ENCODE measurements around the gene HS1BP3. TPM values are rescaled to one million over a fixed set of nuclear protein-coding genes. Genes with fewer than 3 reads are reported as not detected.

Gene HS1BP3
- polyA plus RNA-seq, 1 donor: 30.7 TPM

GRCh38 chr2:20574423-20574911 lies 76.4 kb downstream of the HS1BP3 start:
- no peak overlapping the region for H3K27ac ChIP-seq (ENCODE audit: low read length)
- WGBS (ENCODE audit: insufficient coverage, low lambda C conversion rate): no CpG with 5 or more reads among the region's 5 CpGs
- H3K4me1 ChIP-seq (ENCODE audit: control insufficient read depth, insufficient read depth, low read length): peaks cover 80% of the 10 kb centered on the region
- no peaks in the 10 kb centered on the region for H3K36me3 ChIP-seq (ENCODE audit: control insufficient read depth, insufficient read depth, low read length)
- no peaks in the 10 kb centered on the region for H3K9me3 ChIP-seq (ENCODE audit: control insufficient read depth, low read depth, low read length)
- H3K4me3 ChIP-seq (ENCODE audit: low read length): no peak overlapping the region
- no peaks in the 10 kb centered on the region for H3K27me3 ChIP-seq (ENCODE audit: control insufficient read depth, insufficient read depth, low read length)
- no peak for DNase-seq

- Histone ChIP-seq H3K4me1 (ENCODE audit: control insufficient read depth, insufficient read depth, low read length) (peaks cover 75% of the 10 kb centered on the region), H3K27me3 (ENCODE audit: control insufficient read depth, insufficient read depth, low read length) (no peaks in the 10 kb centered on the region), H3K27ac (ENCODE audit: low read length) (peak overlapping the region; percentile 60), H3K4me3 (ENCODE audit: low read length) (no peak overlapping the region), H3K9me3 (ENCODE audit: control insufficient read depth, low read depth, low read length) (no peaks in the 10 kb centered on the region), H3K36me3 (ENCODE audit: control insufficient read depth, insufficient read depth, low read length) (no peaks in the 10 kb centered on the region)
- DNase-seq: peak in 1 of 2 donors; percentile 49
- WGBS (ENCODE audit: insufficient coverage, low lambda C conversion rate): 88% methylated on average over 4 of the region's 10 CpGs
Measured at GRCh38 chr2:20573620-20574422, 77.1 kb downstream of the HS1BP3 start.

GRCh38 chr2:20572221-20572620 lies 78.7 kb downstream of the HS1BP3 start:
- H3K27ac ChIP-seq (ENCODE audit: low read length): peak overlapping the region; percentile 94
- DNase-seq: peak; percentile 82 to 88
- H3K4me3 ChIP-seq (ENCODE audit: low read length): no peak overlapping the region
- H3K9me3 ChIP-seq (ENCODE audit: control insufficient read depth, low read depth, low read length): no peaks in the 10 kb centered on the region
- H3K27me3 ChIP-seq (ENCODE audit: control insufficient read depth, insufficient read depth, low read length): no peaks in the 10 kb centered on the region
- peaks cover 59% of the 10 kb centered on the region for H3K4me1 ChIP-seq (ENCODE audit: control insufficient read depth, insufficient read depth, low read length)
- H3K36me3 ChIP-seq (ENCODE audit: control insufficient read depth, insufficient read depth, low read length): no peaks in the 10 kb centered on the region
- WGBS (ENCODE audit: insufficient coverage, low lambda C conversion rate): no CpG with 5 or more reads among the region's 5 CpGs

GRCh38 chr2:20571644-20572215 lies 79.2 kb downstream of the HS1BP3 start:
- H3K36me3 ChIP-seq (ENCODE audit: control insufficient read depth, insufficient read depth, low read length): no peaks in the 10 kb centered on the region
- H3K4me1 ChIP-seq (ENCODE audit: control insufficient read depth, insufficient read depth, low read length): peaks cover 54% of the 10 kb centered on the region
- no peaks in the 10 kb centered on the region for H3K27me3 ChIP-seq (ENCODE audit: control insufficient read depth, insufficient read depth, low read length)
- no CpG with 5 or more reads among the region's 7 CpGs for WGBS (ENCODE audit: insufficient coverage, low lambda C conversion rate)
- H3K9me3 ChIP-seq (ENCODE audit: control insufficient read depth, low read depth, low read length): no peaks in the 10 kb centered on the region
- H3K4me3 ChIP-seq (ENCODE audit: low read length): no peak overlapping the region
- peak overlapping the region; percentile 94 for H3K27ac ChIP-seq (ENCODE audit: low read length)
- DNase-seq: no peak

GRCh38 chr2:20571231-20571630 lies 79.7 kb downstream of the HS1BP3 start:
- H3K36me3 ChIP-seq (ENCODE audit: control insufficient read depth, insufficient read depth, low read length): no peaks in the 10 kb centered on the region
- H3K27ac ChIP-seq (ENCODE audit: low read length): peak overlapping the region; percentile 94
- WGBS (ENCODE audit: insufficient coverage, low lambda C conversion rate): no CpG with 5 or more reads among the region's 10 CpGs
- no peaks in the 10 kb centered on the region for H3K9me3 ChIP-seq (ENCODE audit: control insufficient read depth, low read depth, low read length)
- no peak overlapping the region for H3K4me3 ChIP-seq (ENCODE audit: low read length)
- no peaks in the 10 kb centered on the region for H3K27me3 ChIP-seq (ENCODE audit: control insufficient read depth, insufficient read depth, low read length)
- peak; percentile 72 to 88 for DNase-seq
- H3K4me1 ChIP-seq (ENCODE audit: control insufficient read depth, insufficient read depth, low read length): peaks cover 51% of the 10 kb centered on the region

GRCh38 chr2:20570249-20570648 lies 80.6 kb downstream of the HS1BP3 start:
- Histone ChIP-seq H3K9me3 (ENCODE audit: control insufficient read depth, low read depth, low read length) (no peaks in the 10 kb centered on the region), H3K36me3 (ENCODE audit: control insufficient read depth, insufficient read depth, low read length) (no peaks in the 10 kb centered on the region), H3K4me1 (ENCODE audit: control insufficient read depth, insufficient read depth, low read length) (peaks cover 44% of the 10 kb centered on the region), H3K4me3 (ENCODE audit: low read length) (no peak overlapping the region), H3K27ac (ENCODE audit: low read length) (peak overlapping the region; percentile 94), H3K27me3 (ENCODE audit: control insufficient read depth, insufficient read depth, low read length) (no peaks in the 10 kb centered on the region)
- no CpG with 5 or more reads among the region's 6 CpGs for WGBS (ENCODE audit: insufficient coverage, low lambda C conversion rate)
- no peak for DNase-seq

GRCh38 chr2:20569464-20570223 lies 81.3 kb downstream of the HS1BP3 start:
- no peak overlapping the region for H3K27ac ChIP-seq (ENCODE audit: low read length)
- 100% methylated on average over 1 of the region's 7 CpGs for WGBS (ENCODE audit: insufficient coverage, low lambda C conversion rate)

GRCh38 chr2:20568501-20569463 lies 82.1 kb downstream of the HS1BP3 start:
- peaks cover 37% of the 10 kb centered on the region for H3K4me1 ChIP-seq (ENCODE audit: control insufficient read depth, insufficient read depth, low read length)
- H3K4me3 ChIP-seq (ENCODE audit: low read length): no peak overlapping the region
- no peaks in the 10 kb centered on the region for H3K36me3 ChIP-seq (ENCODE audit: control insufficient read depth, insufficient read depth, low read length)
- no peak overlapping the region for H3K27ac ChIP-seq (ENCODE audit: low read length)
- 100% methylated on average over 2 of the region's 13 CpGs for WGBS (ENCODE audit: insufficient coverage, low lambda C conversion rate)
- no peak for DNase-seq
- no peaks in the 10 kb centered on the region for H3K9me3 ChIP-seq (ENCODE audit: control insufficient read depth, low read depth, low read length)
- H3K27me3 ChIP-seq (ENCODE audit: control insufficient read depth, insufficient read depth, low read length): no peaks in the 10 kb centered on the region

More at GRCh38 chr2:20569464-20570223, 81.3 kb downstream of the HS1BP3 start:
- no peaks in the 10 kb centered on the region for H3K36me3 ChIP-seq (ENCODE audit: control insufficient read depth, insufficient read depth, low read length)
- H3K27me3 ChIP-seq (ENCODE audit: control insufficient read depth, insufficient read depth, low read length): no peaks in the 10 kb centered on the region
- H3K4me3 ChIP-seq (ENCODE audit: low read length): no peak overlapping the region
- H3K9me3 ChIP-seq (ENCODE audit: control insufficient read depth, low read depth, low read length): no peaks in the 10 kb centered on the region
- H3K4me1 ChIP-seq (ENCODE audit: control insufficient read depth, insufficient read depth, low read length): peaks cover 43% of the 10 kb centered on the region
- no peak for DNase-seq

GRCh38 chr2:20567926-20568179 lies 83.0 kb downstream of the HS1BP3 start:
- Histone ChIP-seq H3K27ac (ENCODE audit: low read length) (no peak overlapping the region), H3K36me3 (ENCODE audit: control insufficient read depth, insufficient read depth, low read length) (no peaks in the 10 kb centered on the region), H3K9me3 (ENCODE audit: control insufficient read depth, low read depth, low read length) (no peaks in the 10 kb centered on the region), H3K4me3 (ENCODE audit: low read length) (no peak overlapping the region), H3K27me3 (ENCODE audit: control insufficient read depth, insufficient read depth, low read length) (no peaks in the 10 kb centered on the region), H3K4me1 (ENCODE audit: control insufficient read depth, insufficient read depth, low read length) (peaks cover 32% of the 10 kb centered on the region)
- no CpG with 5 or more reads among the region's 2 CpGs for WGBS (ENCODE audit: insufficient coverage, low lambda C conversion rate)
- DNase-seq: no peak

Data from large intestine (tissue), 3 donors.